HG03097 (cell line): ENCODE data around the gene GALNT6.

Source experiments
- ATAC-seq: cut with Tn5 transposase; IDR thresholded peaks from one replicate; pipeline ENCODE4 v1.9.1; 2021; ENCODE audit not compliant: unreplicated experiment, low FRiP score

The GALNT6 gene

GRCh38 chr12:51406859-51407258 is 15.7 kb upstream of the GALNT6 start:
- ATAC-seq, result no peak

GRCh38 chr12:51406290-51406689 is 15.1 kb upstream of the GALNT6 start:
- no peak for ATAC-seq

GRCh38 chr12:51405801-51406207 is 14.6 kb upstream of the GALNT6 start:
- ATAC-seq, result no peak

- ATAC-seq, result no peak
Observed at GRCh38 chr12:51404627-51405026, 13.4 kb upstream of the GALNT6 start.

- no peak for ATAC-seq
Observed at GRCh38 chr12:51403681-51404136, 12.5 kb upstream of the GALNT6 start.

- ATAC-seq, result no peak
Observed at GRCh38 chr12:51403159-51403558, 12.0 kb upstream of the GALNT6 start.

GRCh38 chr12:51401900-51402299 is 10.7 kb upstream of the GALNT6 start:
- ATAC-seq, result no peak

GRCh38 chr12:51401486-51401885 is 10.3 kb upstream of the GALNT6 start:
- ATAC-seq, result no peak

- no peak for ATAC-seq
Observed at GRCh38 chr12:51401020-51401419, 9.8 kb upstream of the GALNT6 start.

GRCh38 chr12:51399891-51400290 is 8.7 kb upstream of the GALNT6 start:
- ATAC-seq, result no peak

- no peak for ATAC-seq
Observed at GRCh38 chr12:51397670-51398069, 6.5 kb upstream of the GALNT6 start.

GRCh38 chr12:51395283-51396230 is 4.4 kb upstream of the GALNT6 start:
- peak; percentile 31 for ATAC-seq

- no peak for ATAC-seq
Observed at GRCh38 chr12:51393676-51394545, 2.7 kb upstream of the GALNT6 start.

- ATAC-seq, result peak; percentile 29
Observed at GRCh38 chr12:51392556-51393237, 1.5 kb upstream of the GALNT6 start.

GRCh38 chr12:51390891-51391282 is 319 bp downstream of the GALNT6 start:
- peak; percentile 1 for ATAC-seq

GRCh38 chr12:51390457-51390856 is 749 bp downstream of the GALNT6 start:
- no peak for ATAC-seq

GRCh38 chr12:51389302-51389999 is 1.8 kb downstream of the GALNT6 start:
- no peak for ATAC-seq

GRCh38 chr12:51388846-51389245 is 2.4 kb downstream of the GALNT6 start:
- ATAC-seq, result no peak

- no peak for ATAC-seq
Observed at GRCh38 chr12:51388069-51388799, 3.0 kb downstream of the GALNT6 start.
